H1 (cell line): ENCODE data around the gene ITGB5. TPM values are rescaled to one million over a fixed set of nuclear protein-coding genes. Genes with fewer than 3 reads are reported as not detected.
"Not testable (repeated sequence)": the region's sequence is repeated elsewhere in the genome, so short reads cannot be mapped to it uniquely, and the experiment has no call there.

Source experiments
- CTCF ChIA-PET: fragments of 300-600 bp; sonication (Branson Sonifier 250); formaldehyde crosslinking; loops from one replicate; lab custom pipeline; 2021; ENCODE audit not compliant: partially characterized antibody; lab: Charles Lee
- POLR2A ChIA-PET: fragments of 300-600 bp; sonication (Branson Sonifier 250); formaldehyde crosslinking; loops from one replicate; lab custom pipeline; 2021; ENCODE audit warnings: inconsistent platforms; ENCODE audit not compliant: partially characterized antibody; lab: Charles Lee
- DNase-seq, 2 experiments: peaks; one replicate each; pipeline versions ENCODE4 v3.0.0 to v3.0.0-alpha.2; 2010 to 2022; ENCODE audit warnings: low spot score in 2 of 2, low read depth in 1 of 2, mixed read lengths in 1 of 2
- FAIRE-seq: peaks from 2 replicates; lab custom pipeline; 2011; peaks lifted over from hg19 to GRCh38; lab: Jason Lieb, UNC
- H2AFZ ChIP-seq: 2 replicates; pipeline ENCODE4 v1.8.1; 2012; ENCODE audit warnings: low read length, inconsistent platforms
- H2AK5ac ChIP-seq: 2 replicates; pipeline ENCODE4 v1.6.1; 2013; ENCODE audit warnings: low read depth, low read length
- H2BK120ac ChIP-seq: replicated peaks from 2 replicates; pipeline ENCODE3; 2013; ENCODE audit warnings: low read depth, low read length, inconsistent platforms
- H2BK12ac ChIP-seq: 2 replicates; pipeline ENCODE4 v1.6.1; 2013; ENCODE audit warnings: low read depth, low read length
- H2BK15ac ChIP-seq: 2 replicates; pipeline ENCODE4 v1.6.1; 2013; ENCODE audit warnings: low read length
- H2BK20ac ChIP-seq: 2 replicates; pipeline ENCODE4 v1.6.1; 2013; ENCODE audit warnings: low read length
- H2BK5ac ChIP-seq: 2 replicates; pipeline ENCODE4 v1.6.1; 2013; ENCODE audit warnings: low read depth, low read length
- H3K14ac ChIP-seq: 2 replicates; pipeline ENCODE4 v1.6.1; 2013; ENCODE audit warnings: inconsistent platforms; ENCODE audit not compliant: insufficient read length
- H3K18ac ChIP-seq: 2 replicates; pipeline ENCODE4 v1.6.1; 2013; ENCODE audit warnings: low read length; ENCODE audit errors: extremely low read depth
- H3K23ac ChIP-seq: 2 replicates; pipeline ENCODE4 v1.6.1; 2013; ENCODE audit warnings: inconsistent platforms; ENCODE audit not compliant: insufficient read length
- H3K23me2 ChIP-seq: 2 replicates; pipeline ENCODE4 v1.6.1; 2013; ENCODE audit warnings: low read depth, low read length
- H3K27ac ChIP-seq: 2 replicates; pipeline ENCODE4 v1.6.1; 2011; ENCODE audit warnings: low read depth, low read length, inconsistent platforms
- H3K27me3 ChIP-seq, 4 experiments: replicated peaks in 1 of 4; 1 replicate in 1 of 4; 2 replicates in 3 of 4; pipeline versions ENCODE4 v1.6.1 to v1.8.1; 2011 to 2013; ENCODE audit warnings: low read length in 3 of 4, mild to moderate bottlenecking in 3 of 4, inconsistent platforms in 2 of 4, mixed read lengths in 2 of 4, moderate library complexity in 1 of 4; ENCODE audit not compliant: control insufficient read depth in 3 of 4, insufficient read depth in 3 of 4; ENCODE audit errors: extremely low read depth in 1 of 4
- H3K36me3 ChIP-seq, 4 experiments: 2 replicates each; pipeline versions ENCODE4 v1.6.1 to v1.8.1; 2011 to 2013; ENCODE audit warnings: mild to moderate bottlenecking in 4 of 4, low read length in 3 of 4, moderate library complexity in 2 of 4, control low read depth in 1 of 4, inconsistent platforms in 1 of 4; ENCODE audit not compliant: insufficient read depth in 4 of 4, control insufficient read depth in 2 of 4
- H3K4ac ChIP-seq: replicated peaks from 2 replicates; pipeline ENCODE3; 2013; ENCODE audit warnings: low read length, low read depth, mixed read lengths, inconsistent platforms; ENCODE audit not compliant: insufficient read length
- H3K4me1 ChIP-seq, 4 experiments: replicated peaks in 1 of 4; 1 replicate in 1 of 4; 2 replicates in 3 of 4; pipeline versions ENCODE4 v1.6.1 to v1.8.1; 2011 to 2013; ENCODE audit warnings: low read length in 3 of 4, inconsistent platforms in 2 of 4, mixed read lengths in 1 of 4; ENCODE audit not compliant: insufficient read depth in 4 of 4, control insufficient read depth in 3 of 4
- H3K4me2 ChIP-seq, 2 experiments: 2 replicates each; pipeline versions ENCODE4 v1.6.1 to v1.8.1; 2011 to 2013; ENCODE audit warnings: low read depth in 2 of 2, low read length in 2 of 2, control low read depth in 1 of 2, inconsistent platforms in 1 of 2, mild to moderate bottlenecking in 1 of 2; ENCODE audit not compliant: insufficient read depth in 1 of 2
- H3K4me3 ChIP-seq, 4 experiments: fragments of 200-600, 300-600 bp in 1 of 4; sonication (generic), shearing (Covaris generic), sonication (Bioruptor Twin) in 1 of 4; 2 replicates each; pipeline versions ENCODE4 v1.5.1 to v1.8.1; 2011 to 2016; ENCODE audit warnings: low read length in 4 of 4, low read depth in 3 of 4, control low read depth in 2 of 4, inconsistent platforms in 2 of 4, mild to moderate bottlenecking in 2 of 4, mixed read lengths in 1 of 4, moderate library complexity in 1 of 4; ENCODE audit not compliant: insufficient read depth in 2 of 4; ENCODE audit errors: extremely low read depth in 1 of 4
- H3K56ac ChIP-seq: replicated peaks from 2 replicates; pipeline ENCODE3; 2013; ENCODE audit warnings: low read depth, mild to moderate bottlenecking, mixed read lengths, low read length, inconsistent platforms; ENCODE audit not compliant: insufficient read length
- H3K79me1 ChIP-seq: 2 replicates; pipeline ENCODE4 v1.6.1; 2013; ENCODE audit warnings: low read depth, low read length, control low read depth
- H3K79me2 ChIP-seq, 2 experiments: 2 replicates each; pipeline versions ENCODE4 v1.6.1 to v1.8.1; 2012 to 2013; ENCODE audit warnings: low read length in 2 of 2, mild to moderate bottlenecking in 2 of 2, inconsistent platforms in 1 of 2; ENCODE audit not compliant: insufficient read depth in 2 of 2, control insufficient read depth in 1 of 2
- H3K9ac ChIP-seq, 4 experiments: replicated peaks in 1 of 4; 1 replicate in 1 of 4; 2 replicates in 3 of 4; pipeline versions ENCODE4 v1.6.1 to v1.8.1; 2011 to 2013; ENCODE audit warnings: low read depth in 3 of 4, low read length in 3 of 4, control low read depth in 2 of 4, mild to moderate bottlenecking in 2 of 4, moderate library complexity in 2 of 4, inconsistent platforms in 1 of 4; ENCODE audit errors: extremely low read depth in 1 of 4
- H3K9me3 ChIP-seq, 2 experiments: 2 replicates each; pipeline versions ENCODE4 v1.6.1 to v1.8.1; 2012 to 2013; ENCODE audit warnings: mild to moderate bottlenecking in 2 of 2, moderate library complexity in 2 of 2, control low read depth in 1 of 2, inconsistent platforms in 1 of 2, low read depth in 1 of 2, low read length in 1 of 2, mixed read lengths in 1 of 2; ENCODE audit not compliant: insufficient read depth in 2 of 2
- H4K20me1 ChIP-seq, 2 experiments: replicated peaks in 1 of 2; 2 replicates each; pipeline versions ENCODE3 to v1.8.1; 2011 to 2013; ENCODE audit warnings: inconsistent platforms in 2 of 2, low read length in 2 of 2, mild to moderate bottlenecking in 1 of 2; ENCODE audit not compliant: insufficient read depth in 2 of 2, control insufficient read depth in 1 of 2
- H4K5ac ChIP-seq: 2 replicates; pipeline ENCODE4 v1.6.1; 2013; ENCODE audit warnings: low read length, low read depth, mixed read lengths, inconsistent platforms; ENCODE audit not compliant: insufficient read length
- H4K8ac ChIP-seq: 2 replicates; pipeline ENCODE4 v1.8.0; 2013; ENCODE audit warnings: mild to moderate bottlenecking, moderate library complexity, low read length, inconsistent platforms; ENCODE audit not compliant: insufficient read depth; ENCODE audit errors: extremely low read depth
- H4K91ac ChIP-seq: replicated peaks from 2 replicates; pipeline ENCODE3; 2013; ENCODE audit warnings: low read length, mixed read lengths, inconsistent platforms; ENCODE audit not compliant: insufficient read length
- WGBS, 2 experiments: shearing (Covaris generic) in 1 of 2; methylation state at CpG; one replicate each; pipeline versions ENCODE4 v1.1.6 to v1.1.7; 2013 to 2015; ENCODE audit warnings: low lambda C conversion rate in 2 of 2, mixed read lengths in 2 of 2, inconsistent platforms in 1 of 2, low coverage in 1 of 2, missing lambda C conversion rate in 1 of 2; ENCODE audit not compliant: insufficient replicate concordance in 2 of 2, insufficient coverage in 1 of 2, insufficient read length in 1 of 2; ENCODE audit errors: extremely low coverage in 1 of 2, missing lambda C conversion rate in 1 of 2; 5-methylcytosine and 5-hydroxymethylcytosine counted together
- polyA plus RNA-seq, 7 experiments: library from polyadenylated mRNA; depleted of rRNA in 3 of 7; stranded (reverse) in 5 of 7; unstranded in 2 of 7; fragments of >200 nt in 5 of 7; fragments of 200-250 nt in 2 of 7; gene quantifications; 1 replicate in 5 of 7; 2 replicates in 1 of 7; 4 replicates in 1 of 7; pipeline versions ENCODE4 v1.2.1 to v1.2.3, GENCODE V29; 2011 to 2013; ENCODE audit warnings: missing spikeins in 2 of 7, mixed read lengths in 2 of 7
- total RNA-seq: library from RNA; stranded (reverse); fragmentation: NEBNext Ultra II Directional; extraction: Animal tissue kit (Norgen Biotek cat#: 25700); gene quantifications from 2 replicates; pipeline ENCODE4 v1.2.1, GENCODE V29; 2021

Gene ITGB5
- total and polyA plus RNA-seq, 2 of the 8 experiments (the other 6 are each of a cell fraction or from before 2014, with no cell fraction given) = 101 to 268 TPM

GRCh38 chr3:124749877-124750276 is 137.3 kb downstream of the ITGB5 start:
- H3K23ac ChIP-seq, H3K23me2 ChIP-seq, H2BK120ac ChIP-seq, H3K4me3 ChIP-seq, H3K4me1 ChIP-seq, H2BK12ac ChIP-seq, H3K27me3 ChIP-seq, H4K91ac ChIP-seq, H4K20me1 ChIP-seq, H3K9me3 ChIP-seq, DNase-seq, FAIRE-seq, CTCF ChIA-PET, H3K79me2 ChIP-seq, H3K79me1 ChIP-seq, H2BK5ac ChIP-seq, H3K27ac ChIP-seq, H3K9ac ChIP-seq, H3K56ac ChIP-seq, H3K4ac ChIP-seq, H3K18ac ChIP-seq, H2AK5ac ChIP-seq, POLR2A ChIA-PET, H4K8ac ChIP-seq, H2BK15ac ChIP-seq, H2BK20ac ChIP-seq, H3K4me2 ChIP-seq, H2AFZ ChIP-seq, H4K5ac ChIP-seq, H3K14ac ChIP-seq: not testable (repeated sequence)
- no CpG with 5 or more reads among the region's 27 CpGs for WGBS, 2 experiments
- H3K36me3 ChIP-seq = peaks cover 3 to 22% (median 8%) of the 10 kb centered on the region in 4 experiments; a peak in 5 of 8 replicates
